GM12891 (cell line): ENCODE measurements around the gene MAZ.

Source experiments
- DNase-seq: peaks from one replicate; pipeline ENCODE4 v3.0.0; 2011; ENCODE audit warnings: low spot score; ENCODE audit not compliant: insufficient read length
- FAIRE-seq: peaks from 2 replicates; lab custom pipeline; 2011; peaks lifted over from hg19 to GRCh38; lab: Jason Lieb, UNC
- PAX5 ChIP-seq: IDR thresholded peaks from 2 replicates; pipeline ENCODE4 v1.6.1; 2011; ENCODE audit warnings: low read length, moderate library complexity, mild to moderate bottlenecking; ENCODE audit not compliant: insufficient read depth, severe bottlenecking
- POLR2A ChIP-seq: IDR thresholded peaks from 2 replicates; pipeline ENCODE4 v1.6.1; 2011; ENCODE audit warnings: low read depth, low read length, control low read depth
- POLR2AphosphoS5 ChIP-seq: IDR thresholded peaks from 2 replicates; pipeline ENCODE4 v1.6.1; 2011; ENCODE audit warnings: low read depth, low read length, control low read depth
- POU2F2 ChIP-seq: IDR thresholded peaks from 2 replicates; pipeline ENCODE4 v1.6.1; 2011; ENCODE audit warnings: low read depth, mild to moderate bottlenecking, control low read depth, low read length, moderate library complexity
- SPI1 ChIP-seq: IDR thresholded peaks from 2 replicates; pipeline ENCODE4 v1.6.1; 2011; ENCODE audit warnings: low read depth, low read length, control low read depth
- TAF1 ChIP-seq: IDR thresholded peaks from 2 replicates; pipeline ENCODE4 v1.6.1; 2011; ENCODE audit warnings: low read depth, low read length, control low read depth

The MAZ gene

DNA sequence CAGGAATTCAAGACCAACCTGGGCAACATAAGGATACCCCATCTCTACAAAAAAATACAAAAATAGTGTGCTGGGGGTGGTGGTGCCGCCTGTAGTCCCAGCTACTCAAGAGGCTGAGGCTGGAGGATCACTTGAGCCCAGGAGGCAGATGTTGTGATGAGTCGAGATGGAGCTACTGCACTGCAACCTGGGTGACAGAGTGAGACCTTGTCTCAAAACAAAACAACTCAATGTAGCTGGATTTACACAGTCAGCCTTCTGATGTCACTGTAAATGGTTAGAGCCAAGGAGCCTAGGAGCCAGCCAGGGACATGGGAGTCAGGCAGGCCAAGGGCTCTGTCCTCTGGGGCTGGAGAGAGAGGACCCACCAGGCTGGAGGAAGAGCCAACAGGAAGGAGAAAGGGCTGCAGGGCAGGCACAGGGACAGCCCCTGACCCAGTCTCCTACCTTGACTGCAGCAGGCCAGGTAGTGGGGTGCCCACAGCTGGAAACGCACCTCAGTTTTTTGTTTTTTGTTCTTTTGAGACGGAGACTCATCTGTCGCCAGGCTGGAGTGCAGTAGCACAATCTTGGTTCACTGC is 48.3 kb downstream of the MAZ start:
- no peak for TF ChIP-seq POU2F2
- TF ChIP-seq PAX5, result no peak
- FAIRE-seq (no peak), DNase-seq (no peak)

DNA sequence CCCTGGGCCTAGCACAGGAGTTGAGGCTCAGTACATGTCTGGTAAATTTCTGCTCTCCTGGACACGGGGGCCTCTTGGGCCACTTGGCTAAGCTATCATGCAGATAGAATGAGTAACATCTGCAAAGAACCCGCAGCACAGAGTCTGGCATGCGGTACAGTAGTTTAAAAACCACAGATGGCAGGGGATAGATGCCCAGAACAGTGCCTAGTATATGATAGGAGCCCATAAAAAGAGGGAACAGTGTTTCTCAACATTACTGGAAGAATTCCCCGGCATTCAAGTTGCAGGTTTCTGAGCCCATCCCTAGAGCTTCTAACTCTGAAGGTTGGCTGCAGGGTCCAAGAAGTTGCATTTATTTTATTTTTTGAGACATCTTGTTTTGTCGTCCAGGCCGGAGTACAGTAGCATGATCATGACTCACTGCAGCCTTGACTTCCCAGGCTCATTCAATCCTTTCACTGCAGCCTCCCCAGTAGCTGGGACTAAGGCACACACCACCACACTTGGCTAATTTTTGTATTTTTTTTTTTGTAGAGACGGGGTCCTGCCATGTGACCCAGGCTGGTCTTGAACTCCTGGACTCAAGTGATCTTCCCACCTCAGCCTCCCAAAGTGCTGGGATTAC is 50.9 kb downstream of the MAZ start:
- no peak for DNase-seq
- TF ChIP-seq SPI1, result no peak
- TF ChIP-seq POU2F2, result no peak
- TF ChIP-seq POLR2A, result no peak
- no peak for TF ChIP-seq POLR2AphosphoS5
- no peak for TF ChIP-seq TAF1
- no peak for TF ChIP-seq PAX5
- FAIRE-seq, result no peak

DNA sequence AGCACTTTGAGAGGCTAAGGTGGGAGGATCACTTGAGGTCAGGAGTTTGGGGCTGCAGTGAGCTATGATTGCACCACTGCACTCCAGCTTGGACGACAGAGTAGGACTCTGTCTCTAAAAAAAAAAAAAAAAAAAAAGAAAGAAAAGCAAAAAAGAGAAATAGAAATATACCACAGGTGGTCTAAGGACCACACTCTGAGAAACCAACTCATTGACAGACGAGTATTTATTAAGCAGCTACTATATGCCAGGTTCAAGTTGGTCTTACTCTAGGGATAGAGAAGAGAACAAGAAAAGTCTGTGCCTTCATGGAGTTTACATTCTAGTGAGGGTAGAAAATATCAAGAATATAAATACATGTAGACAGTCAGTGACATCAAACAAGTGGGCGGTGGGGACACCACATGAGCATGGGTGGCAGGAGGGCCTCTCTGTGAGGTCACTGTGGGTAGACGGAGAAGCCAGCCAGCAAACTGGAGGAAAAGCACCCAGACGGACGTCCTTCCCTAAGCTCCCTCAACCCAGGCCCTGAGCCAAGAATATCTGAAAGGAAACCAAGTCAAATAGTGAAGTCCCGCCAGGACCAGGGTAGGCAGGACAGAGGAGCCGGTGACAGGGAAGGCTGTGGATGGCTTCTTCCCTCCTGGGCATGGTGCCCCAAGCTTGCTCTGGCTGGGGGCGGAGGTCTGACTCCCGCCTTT is 52.0 kb downstream of the MAZ start:
- DNase-seq (no peak), FAIRE-seq (no peak)
- TF ChIP-seq POU2F2 (no peak), TAF1 (no peak), PAX5 (no peak), POLR2AphosphoS5 (no peak), SPI1 (no peak), POLR2A (no peak)

DNA sequence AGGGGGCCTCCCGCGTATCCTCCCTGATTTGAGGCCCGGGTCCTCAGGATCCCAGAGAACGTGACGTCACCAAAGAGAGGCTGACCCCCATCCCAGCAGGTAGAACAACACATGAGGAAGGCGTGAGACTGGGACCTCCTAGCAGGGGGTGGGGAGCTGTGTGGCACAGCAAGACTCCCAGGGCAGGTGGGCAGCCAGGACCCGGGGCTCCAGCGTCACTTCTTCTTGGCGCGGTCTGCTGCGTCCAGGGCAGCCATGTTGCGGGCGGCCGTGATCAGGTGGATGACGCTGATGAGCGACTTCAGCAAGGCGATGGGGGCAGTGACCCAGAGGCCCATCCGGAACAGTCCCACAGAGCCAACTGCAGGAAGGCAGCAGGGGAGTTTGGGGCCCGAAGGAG is 52.6 kb downstream of the MAZ start:
- no peak for DNase-seq
- FAIRE-seq, result no peak
- TF ChIP-seq POLR2A (no peak), SPI1 (no peak), TAF1 (no peak), PAX5 (no peak), POLR2AphosphoS5 (no peak), POU2F2 (no peak)

DNA sequence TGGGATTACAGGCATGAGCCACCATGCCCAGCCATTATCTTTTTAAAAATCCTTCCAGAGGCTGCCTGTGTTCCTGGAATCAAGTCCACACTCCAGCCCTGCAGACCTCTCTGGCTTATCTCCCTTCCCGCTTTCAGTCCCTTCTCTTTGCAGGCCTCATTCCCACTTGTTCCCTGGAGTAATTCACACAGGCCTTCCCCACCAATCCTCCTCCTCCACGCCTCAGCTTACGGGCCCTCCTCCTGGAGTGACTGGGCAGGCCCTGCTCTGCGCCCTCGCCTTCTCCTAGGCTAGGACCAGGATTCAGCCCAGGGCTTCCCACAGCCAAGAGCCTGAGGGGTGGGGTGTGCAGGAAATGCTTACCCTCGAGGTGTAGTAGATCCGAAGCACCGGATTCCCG is 53.9 kb downstream of the MAZ start:
- DNase-seq (no peak), FAIRE-seq (no peak)
- no peak for TF ChIP-seq SPI1
- TF ChIP-seq POLR2AphosphoS5, result no peak
- no peak for TF ChIP-seq POU2F2
- no peak for TF ChIP-seq PAX5
- TF ChIP-seq TAF1, result no peak
- no peak for TF ChIP-seq POLR2A
